ENCODE data around the gene FBXO48.

DNA sequence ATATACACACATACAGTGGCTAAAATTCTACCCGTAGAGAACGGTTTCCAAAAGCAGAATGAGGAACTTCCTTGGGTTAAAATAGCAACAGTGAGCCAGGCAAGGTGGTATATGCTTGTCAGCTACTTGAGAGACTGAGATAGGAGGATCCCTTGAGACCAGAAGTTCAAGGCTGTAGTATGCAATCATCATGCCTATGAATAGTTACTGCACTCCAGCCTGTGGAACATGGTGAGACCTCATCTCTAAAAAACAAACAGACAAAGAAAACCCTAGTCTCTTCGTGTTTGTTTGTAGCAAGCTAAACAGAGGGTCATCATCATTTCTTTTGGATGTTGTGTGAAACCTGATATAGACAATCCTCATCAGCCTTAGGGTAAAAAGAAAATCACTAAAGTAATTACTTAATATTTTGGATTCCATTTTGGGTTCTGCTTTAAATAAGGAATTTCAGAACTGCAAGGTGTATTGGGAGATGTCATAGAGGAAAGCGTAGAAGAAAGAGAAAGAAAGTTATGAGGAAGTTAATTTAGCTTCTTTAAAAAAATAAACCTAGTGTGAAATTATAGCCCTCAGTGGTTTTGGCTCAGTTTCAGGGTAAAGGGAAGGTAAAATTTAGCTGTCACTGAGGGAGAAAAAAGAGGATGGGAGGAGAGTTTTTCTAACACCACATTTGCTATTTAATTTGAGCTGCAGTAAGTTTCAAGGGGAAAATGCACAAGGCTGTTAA is 55.5 kb downstream of the FBXO48 start:
- TF ChIP-seq, protein P1, sequence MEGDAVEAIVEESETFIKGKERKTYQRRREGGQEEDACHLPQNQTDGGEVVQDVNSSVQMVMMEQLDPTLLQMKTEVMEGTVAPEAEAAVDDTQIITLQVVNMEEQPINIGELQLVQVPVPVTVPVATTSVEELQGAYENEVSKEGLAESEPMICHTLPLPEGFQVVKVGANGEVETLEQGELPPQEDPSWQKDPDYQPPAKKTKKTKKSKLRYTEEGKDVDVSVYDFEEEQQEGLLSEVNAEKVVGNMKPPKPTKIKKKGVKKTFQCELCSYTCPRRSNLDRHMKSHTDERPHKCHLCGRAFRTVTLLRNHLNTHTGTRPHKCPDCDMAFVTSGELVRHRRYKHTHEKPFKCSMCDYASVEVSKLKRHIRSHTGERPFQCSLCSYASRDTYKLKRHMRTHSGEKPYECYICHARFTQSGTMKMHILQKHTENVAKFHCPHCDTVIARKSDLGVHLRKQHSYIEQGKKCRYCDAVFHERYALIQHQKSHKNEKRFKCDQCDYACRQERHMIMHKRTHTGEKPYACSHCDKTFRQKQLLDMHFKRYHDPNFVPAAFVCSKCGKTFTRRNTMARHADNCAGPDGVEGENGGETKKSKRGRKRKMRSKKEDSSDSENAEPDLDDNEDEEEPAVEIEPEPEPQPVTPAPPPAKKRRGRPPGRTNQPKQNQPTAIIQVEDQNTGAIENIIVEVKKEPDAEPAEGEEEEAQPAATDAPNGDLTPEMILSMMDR (IDR thresholded peaks at IDR 0.05) = no peak
- no peak for TF ChIP-seq POLR2A (IDR thresholded peaks at IDR 0.05)
